IPS-18a (cell line): ENCODE results near the gene C21orf58.

Experiments used
- H3K27ac ChIP-seq: one replicate; pipeline ENCODE4 v1.5.1; 2013; ENCODE audit warnings: low read length
- H3K27me3 ChIP-seq: one replicate; pipeline ENCODE4 v1.6.1; 2013; ENCODE audit warnings: mild to moderate bottlenecking, low read length; ENCODE audit not compliant: control insufficient read depth, insufficient read depth
- H3K36me3 ChIP-seq: one replicate; pipeline ENCODE4 v1.6.1; 2013; ENCODE audit warnings: low read depth, low read length; ENCODE audit not compliant: control insufficient read depth
- H3K4me1 ChIP-seq: one replicate; pipeline ENCODE4 v1.6.1; 2013; ENCODE audit warnings: low read depth, low read length; ENCODE audit not compliant: control insufficient read depth
- H3K4me3 ChIP-seq: one replicate; pipeline ENCODE4 v1.5.1; 2013; ENCODE audit warnings: low read length
- H3K9ac ChIP-seq: one replicate; pipeline ENCODE4 v1.6.1; 2013; ENCODE audit warnings: mild to moderate bottlenecking, low read length, moderate library complexity
- H3K9me3 ChIP-seq: one replicate; pipeline ENCODE4 v1.6.1; 2013; ENCODE audit warnings: low read depth, low read length; ENCODE audit not compliant: control insufficient read depth

C21orf58 gene

GRCh38 chr21:46361935-46362334 is 38.3 kb upstream of the C21orf58 start:
- Histone ChIP-seq H3K9me3 (no peaks in the 10 kb centered on the region), H3K4me3 (no peak overlapping the region), H3K27me3 (no peaks in the 10 kb centered on the region), H3K4me1 (no peaks in the 10 kb centered on the region), H3K27ac (no peak overlapping the region), H3K36me3 (peaks cover 59% of the 10 kb centered on the region), H3K9ac (no peak overlapping the region)

DNA sequence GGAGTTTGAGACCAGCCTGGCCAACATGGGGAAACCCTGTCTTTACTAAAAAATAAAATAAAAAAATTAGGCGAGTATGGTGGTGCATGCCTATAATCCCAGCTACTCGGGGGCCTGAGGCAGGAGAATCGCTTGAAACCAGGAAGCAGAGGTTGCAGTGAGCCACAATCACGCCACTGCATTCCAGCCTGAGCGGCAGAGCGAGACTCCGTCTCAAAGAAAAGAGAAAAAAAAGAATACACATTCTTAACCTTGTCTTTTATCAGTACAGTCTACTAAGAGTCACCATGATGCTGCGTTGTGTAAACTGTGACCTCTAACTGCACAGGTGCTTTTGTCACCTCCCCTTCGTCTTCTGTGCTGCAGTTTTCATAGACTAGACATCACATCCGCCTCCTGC is 37.5 kb upstream of the C21orf58 start:
- Histone ChIP-seq H3K4me1 (no peaks in the 10 kb centered on the region), H3K36me3 (peaks cover 53% of the 10 kb centered on the region), H3K9ac (no peak overlapping the region), H3K9me3 (no peaks in the 10 kb centered on the region), H3K27ac (no peak overlapping the region), H3K4me3 (no peak overlapping the region), H3K27me3 (no peaks in the 10 kb centered on the region)

DNA sequence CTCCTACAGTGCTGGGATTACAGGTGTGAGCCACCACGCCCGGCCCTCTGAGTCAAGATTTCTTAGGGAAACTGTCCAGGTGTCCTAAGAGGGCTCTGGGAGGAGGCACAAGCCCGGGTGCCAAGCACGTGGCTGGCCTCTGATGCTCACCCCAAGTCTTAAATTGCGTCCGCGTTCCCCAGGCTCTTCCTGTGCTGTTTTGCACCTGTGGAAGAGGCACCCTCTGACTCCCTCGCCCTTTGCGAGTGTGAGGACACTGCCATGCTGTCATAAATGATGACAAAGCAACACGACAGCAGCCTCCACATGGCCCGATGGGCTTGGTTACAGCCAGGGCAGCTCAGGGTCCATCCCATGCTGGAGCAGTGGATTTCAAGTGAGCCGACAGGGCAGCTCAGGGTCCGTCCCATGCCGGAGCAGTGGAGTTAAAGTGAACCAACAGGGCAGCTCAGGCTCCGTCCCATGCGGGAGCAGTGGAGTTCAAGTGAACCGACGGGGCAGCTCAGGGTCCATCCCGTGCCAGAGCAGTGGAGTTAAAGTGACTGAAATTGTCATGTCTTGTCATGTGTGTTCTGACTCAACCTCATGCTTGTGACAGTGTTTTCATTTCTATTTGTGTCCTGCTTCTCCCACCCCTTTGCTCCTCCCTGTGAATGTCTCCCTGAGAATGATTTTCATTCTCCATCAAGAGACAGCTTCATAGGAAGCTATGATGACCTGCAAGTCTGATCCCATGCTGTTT is 34.2 kb upstream of the C21orf58 start:
- Histone ChIP-seq H3K4me1 (no peaks in the 10 kb centered on the region), H3K4me3 (no peak overlapping the region), H3K27ac (no peak overlapping the region), H3K27me3 (no peaks in the 10 kb centered on the region), H3K9ac (no peak overlapping the region), H3K9me3 (no peaks in the 10 kb centered on the region), H3K36me3 (peaks cover 55% of the 10 kb centered on the region)

DNA sequence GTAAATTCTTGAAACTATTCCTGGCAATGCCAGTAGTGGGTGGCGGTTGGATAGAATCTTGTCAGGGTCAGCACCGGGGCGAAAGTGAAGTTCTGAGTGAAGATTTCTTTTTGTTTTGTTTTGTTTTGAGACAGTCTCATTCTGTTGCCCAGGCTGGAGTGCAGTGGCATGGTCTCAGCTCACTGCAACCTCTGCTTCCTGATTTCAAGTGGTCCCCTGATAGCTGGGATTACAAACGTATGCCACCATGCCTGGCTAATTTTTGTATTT is 33.6 kb upstream of the C21orf58 start:
- Histone ChIP-seq H3K27me3 (no peaks in the 10 kb centered on the region), H3K9ac (no peak overlapping the region), H3K27ac (no peak overlapping the region), H3K36me3 (peaks cover 59% of the 10 kb centered on the region), H3K9me3 (no peaks in the 10 kb centered on the region), H3K4me3 (no peak overlapping the region), H3K4me1 (no peaks in the 10 kb centered on the region)

- Histone ChIP-seq H3K27ac (no peak overlapping the region), H3K27me3 (no peaks in the 10 kb centered on the region), H3K36me3 (peaks cover 57% of the 10 kb centered on the region), H3K4me1 (no peaks in the 10 kb centered on the region), H3K9ac (no peak overlapping the region), H3K9me3 (no peaks in the 10 kb centered on the region), H3K4me3 (no peak overlapping the region)
Measured at GRCh38 chr21:46356494-46357334, 33.0 kb upstream of the C21orf58 start.

DNA sequence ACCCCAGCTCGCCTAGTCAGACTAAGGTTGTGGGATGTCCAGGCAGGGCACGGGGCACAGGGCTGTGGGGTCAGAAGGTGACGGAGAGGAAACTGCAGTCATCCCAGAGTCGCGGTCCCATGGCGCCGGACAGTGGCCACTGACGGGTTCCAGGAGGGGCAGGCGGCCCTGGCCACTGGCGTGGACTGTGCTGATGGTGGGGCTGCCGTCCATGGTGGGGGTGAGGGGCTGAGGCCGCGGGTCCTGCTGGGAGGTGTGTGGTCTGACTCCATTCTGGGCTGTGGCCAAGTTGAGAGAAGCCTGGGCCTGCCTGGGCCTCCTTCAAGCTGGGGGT is 32.3 kb upstream of the C21orf58 start:
- no peak overlapping the region for H3K27ac ChIP-seq
- peaks cover 61% of the 10 kb centered on the region for H3K36me3 ChIP-seq
- no peaks in the 10 kb centered on the region for H3K4me1 ChIP-seq
- H3K9ac ChIP-seq = no peak overlapping the region
- no peak overlapping the region for H3K4me3 ChIP-seq
- no peaks in the 10 kb centered on the region for H3K9me3 ChIP-seq
- no peaks in the 10 kb centered on the region for H3K27me3 ChIP-seq

GRCh38 chr21:46355161-46356004 is 31.7 kb upstream of the C21orf58 start:
- H3K36me3 ChIP-seq = peaks cover 63% of the 10 kb centered on the region
- H3K9ac ChIP-seq = no peak overlapping the region
- H3K4me1 ChIP-seq = no peaks in the 10 kb centered on the region
- H3K9me3 ChIP-seq = no peaks in the 10 kb centered on the region
- H3K4me3 ChIP-seq = no peak overlapping the region
- H3K27ac ChIP-seq = no peak overlapping the region
- no peaks in the 10 kb centered on the region for H3K27me3 ChIP-seq

GRCh38 chr21:46354518-46354917 is 30.8 kb upstream of the C21orf58 start:
- Histone ChIP-seq H3K36me3 (peaks cover 70% of the 10 kb centered on the region), H3K9me3 (no peaks in the 10 kb centered on the region), H3K9ac (no peak overlapping the region), H3K4me1 (no peaks in the 10 kb centered on the region), H3K4me3 (no peak overlapping the region), H3K27ac (no peak overlapping the region), H3K27me3 (no peaks in the 10 kb centered on the region)

DNA sequence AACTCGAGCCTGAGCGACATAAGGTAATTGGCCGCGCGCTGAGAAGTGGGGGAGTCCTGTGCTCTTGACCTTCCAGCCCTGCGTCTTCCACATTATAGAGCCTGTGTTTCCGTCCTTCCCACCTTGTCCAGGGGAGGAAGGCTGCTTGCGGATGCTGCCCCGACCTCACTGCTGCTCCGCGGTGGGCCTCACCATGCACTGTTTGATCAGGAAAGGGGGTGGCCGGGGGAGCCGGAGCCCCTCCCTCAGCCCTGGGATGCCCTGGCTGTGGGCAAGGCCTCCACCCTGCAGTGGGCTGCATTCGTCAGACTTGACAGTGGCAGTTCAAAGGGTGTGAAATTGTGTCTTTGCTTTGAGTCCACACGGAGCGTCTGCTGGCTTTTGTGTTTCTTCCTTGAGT is 30.4 kb upstream of the C21orf58 start:
- Histone ChIP-seq H3K4me3 (no peak overlapping the region), H3K9ac (no peak overlapping the region), H3K27me3 (no peaks in the 10 kb centered on the region), H3K4me1 (no peaks in the 10 kb centered on the region), H3K36me3 (peaks cover 74% of the 10 kb centered on the region), H3K27ac (no peak overlapping the region), H3K9me3 (no peaks in the 10 kb centered on the region)

DNA sequence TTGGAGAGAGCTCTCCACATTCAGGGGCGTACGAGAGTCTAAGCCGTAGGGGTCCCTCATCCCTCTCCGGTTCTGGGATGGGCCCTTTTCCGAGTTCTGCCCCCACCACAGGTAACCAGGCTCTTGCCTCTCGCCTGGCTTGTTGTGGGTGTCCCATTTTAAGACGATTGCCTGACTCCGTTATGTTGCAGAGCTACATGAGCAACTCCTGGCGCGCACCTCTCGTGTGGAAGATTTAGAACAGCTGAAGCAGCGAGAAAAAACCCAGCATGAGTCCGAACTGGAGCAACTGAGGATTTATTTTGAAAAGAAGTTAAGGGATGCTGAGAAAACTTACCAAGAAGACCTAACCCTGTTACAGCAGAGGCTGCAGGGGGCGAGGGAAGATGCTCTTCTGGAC is 29.2 kb upstream of the C21orf58 start:
- H3K27ac ChIP-seq = no peak overlapping the region
- H3K36me3 ChIP-seq = peaks cover 76% of the 10 kb centered on the region
- no peaks in the 10 kb centered on the region for H3K9me3 ChIP-seq
- no peaks in the 10 kb centered on the region for H3K27me3 ChIP-seq
- H3K4me3 ChIP-seq = no peak overlapping the region
- no peaks in the 10 kb centered on the region for H3K4me1 ChIP-seq
- H3K9ac ChIP-seq = no peak overlapping the region

DNA sequence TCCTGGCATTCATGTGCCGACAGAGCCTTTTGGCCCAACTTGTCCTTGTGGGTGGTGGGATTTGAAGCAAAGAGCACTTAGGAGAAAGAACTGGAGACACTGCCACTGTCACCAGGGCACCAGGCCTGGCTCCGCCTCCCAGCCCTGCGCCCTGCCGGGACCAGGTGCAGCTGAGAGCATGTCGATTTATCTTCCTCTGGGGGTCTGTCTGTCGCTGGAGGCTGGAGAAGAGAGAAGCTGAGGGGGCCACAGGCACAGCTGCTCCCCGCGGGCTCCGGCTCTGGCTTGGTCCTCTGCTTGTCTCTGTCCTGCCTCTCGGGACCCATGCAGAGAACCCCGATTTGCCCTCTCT is 28.5 kb upstream of the C21orf58 start:
- H3K27ac ChIP-seq = no peak overlapping the region

More for the DNA sequence above, 28.5 kb upstream of the C21orf58 start:
- Histone ChIP-seq H3K9me3 (no peaks in the 10 kb centered on the region), H3K4me3 (no peak overlapping the region), H3K27me3 (no peaks in the 10 kb centered on the region), H3K36me3 (peaks cover 76% of the 10 kb centered on the region), H3K4me1 (no peaks in the 10 kb centered on the region), H3K9ac (no peak overlapping the region)
